Coronary artery (tissue), 2 donors: ENCODE measurements around the gene IMMP2L.
"Not testable (repeated sequence)": the region's sequence is repeated elsewhere in the genome, so short reads cannot be mapped to it uniquely, and the experiment has no call there.

Experiments used
- DNase-seq: peaks from one replicate; pipeline ENCODE4 v3.0.0-alpha.2; 2017; ENCODE audit warnings: low spot score
- H3K27ac ChIP-seq, 2 donors: fragments of 200-600 bp; sonication (generic); one replicate each; pipeline ENCODE4 v1.5.1; 2016 to 2019
- H3K4me3 ChIP-seq: fragments of 200-600 bp; sonication (generic); 2 replicates; pipeline ENCODE4 v1.5.1; 2016; ENCODE audit warnings: mild to moderate bottlenecking, moderate library complexity
- CTCF ChIP-seq: fragments of 200-600 bp; sonication (generic); IDR thresholded peaks from one replicate; pipeline ENCODE4 v1.5.1; 2019; ENCODE audit warnings: antibody characterized with exemption

IMMP2L gene

GRCh38 chr7:111593343-111593742, 31.1 kb upstream of the IMMP2L start:
- no peak overlapping the region for H3K4me3 ChIP-seq
- DNase-seq, result no peak
- no peak for TF ChIP-seq CTCF
- no peak overlapping the region for H3K27ac ChIP-seq

- no peak overlapping the region for H3K27ac ChIP-seq
- no peak for TF ChIP-seq CTCF
These were observed 25.8 kb upstream of the IMMP2L start for GRCh38 chr7:111588065-111588433.

GRCh38 chr7:111587410-111588064, 25.2 kb upstream of the IMMP2L start:
- Histone ChIP-seq H3K4me3 (no peak overlapping the region), H3K27ac (no peak overlapping the region)
- no peak for DNase-seq
- TF ChIP-seq CTCF, result no peak

More at GRCh38 chr7:111588065-111588433, 25.8 kb upstream of the IMMP2L start:
- no peak for DNase-seq
- H3K4me3 ChIP-seq, result no peak overlapping the region

- no peak for TF ChIP-seq CTCF
- H3K4me3 ChIP-seq, result no peak overlapping the region
- no peak overlapping the region for H3K27ac ChIP-seq
- DNase-seq, result no peak
These were observed 24.6 kb upstream of the IMMP2L start for GRCh38 chr7:111586711-111587409.

- H3K27ac ChIP-seq, H3K4me3 ChIP-seq, DNase-seq: not testable (repeated sequence)
These were observed 19.6 kb upstream of the IMMP2L start for GRCh38 chr7:111581784-111582488.

- H3K4me3 ChIP-seq, H3K27ac ChIP-seq, DNase-seq: not testable (repeated sequence)
These were observed 18.9 kb upstream of the IMMP2L start for GRCh38 chr7:111581207-111581606.

- no peak for DNase-seq
These were observed 16.5 kb upstream of the IMMP2L start for GRCh38 chr7:111578754-111579153.

More at GRCh38 chr7:111578754-111579153, 16.5 kb upstream of the IMMP2L start:
- Histone ChIP-seq H3K27ac (no peak overlapping the region), H3K4me3 (no peak overlapping the region)
- TF ChIP-seq CTCF, result no peak
